RKO (cell line): Measurements from ENCODE around the gene CD79B.
A peak's percentile ranks its signal among the peaks of the same experiment; 100 is the strongest.
"Not testable (repeated sequence)": the region's sequence is repeated elsewhere in the genome, so short reads cannot be mapped to it uniquely, and the experiment has no call there.

Experiments
- DNase-seq: peaks from one replicate; pipeline ENCODE4 v3.0.0-alpha.2; 2016; ENCODE audit warnings: low spot score

Gene CD79B

GRCh38 chr17:63930951-63931575, 1.1 kb downstream of the CD79B start:
- no peak for DNase-seq

- no peak for DNase-seq
These were observed 2.0 kb downstream of the CD79B start for GRCh38 chr17:63929860-63930766.

DNA sequence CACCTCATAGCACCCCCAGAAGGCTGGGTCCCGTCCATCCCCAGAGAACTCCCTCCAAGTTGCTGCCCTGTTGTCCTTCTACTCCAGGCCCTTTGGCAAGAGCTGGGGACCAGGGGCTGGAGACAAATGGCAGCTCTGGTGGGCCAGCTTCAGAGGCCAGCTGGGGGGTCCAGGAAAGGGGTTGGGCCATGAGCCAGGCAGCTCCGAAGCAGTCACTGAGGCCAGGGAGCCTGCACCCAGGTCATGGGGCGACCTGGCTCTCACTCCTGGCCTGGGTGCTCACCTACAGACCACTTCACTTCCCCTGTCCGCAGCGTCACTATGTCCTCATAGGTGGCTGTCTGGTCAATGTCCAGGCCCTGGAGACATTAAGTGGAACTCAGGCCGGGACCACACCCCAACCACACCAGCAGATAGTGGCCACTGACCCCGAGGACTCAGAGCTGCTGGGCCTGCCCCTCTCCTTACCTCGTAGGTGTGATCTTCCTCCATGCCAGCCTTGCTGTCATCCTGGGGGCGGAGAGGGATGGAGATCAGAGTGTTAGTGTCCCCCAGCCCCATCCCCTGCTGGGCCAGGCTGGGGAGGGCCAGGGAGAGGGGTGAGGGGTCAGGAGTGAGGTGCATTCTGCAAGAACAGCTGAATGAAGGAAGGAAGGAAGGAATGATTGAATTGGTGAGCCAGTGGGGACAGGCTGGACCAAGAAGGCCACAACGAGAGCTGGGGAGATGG, 3.0 kb downstream of the CD79B start:
- DNase-seq = no peak

DNA sequence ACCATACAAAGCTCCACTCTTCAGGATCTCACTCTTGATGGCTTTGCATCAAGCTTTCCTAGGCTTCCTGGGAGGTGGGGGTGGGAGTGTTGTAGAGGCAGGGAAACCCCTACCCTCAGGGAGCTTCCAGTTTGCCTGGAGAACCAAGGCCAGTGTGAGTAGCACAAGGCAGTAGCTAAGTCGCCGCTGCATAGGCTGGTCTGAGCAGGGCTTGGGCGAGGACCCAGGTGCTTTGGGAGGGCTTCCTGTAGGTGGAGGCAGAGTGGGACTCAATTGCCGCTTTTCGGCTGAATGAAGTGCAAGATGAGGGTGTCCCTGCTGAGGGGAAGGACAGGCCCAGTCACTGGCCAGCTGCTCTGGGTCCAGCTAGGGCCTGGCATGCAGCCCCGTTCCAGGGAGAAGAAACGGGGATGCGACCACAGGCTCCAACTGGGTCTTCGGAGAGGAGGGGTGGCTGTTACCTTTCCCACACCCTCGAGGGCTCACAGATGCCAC, 3.9 kb downstream of the CD79B start:
- DNase-seq = no peak

DNA sequence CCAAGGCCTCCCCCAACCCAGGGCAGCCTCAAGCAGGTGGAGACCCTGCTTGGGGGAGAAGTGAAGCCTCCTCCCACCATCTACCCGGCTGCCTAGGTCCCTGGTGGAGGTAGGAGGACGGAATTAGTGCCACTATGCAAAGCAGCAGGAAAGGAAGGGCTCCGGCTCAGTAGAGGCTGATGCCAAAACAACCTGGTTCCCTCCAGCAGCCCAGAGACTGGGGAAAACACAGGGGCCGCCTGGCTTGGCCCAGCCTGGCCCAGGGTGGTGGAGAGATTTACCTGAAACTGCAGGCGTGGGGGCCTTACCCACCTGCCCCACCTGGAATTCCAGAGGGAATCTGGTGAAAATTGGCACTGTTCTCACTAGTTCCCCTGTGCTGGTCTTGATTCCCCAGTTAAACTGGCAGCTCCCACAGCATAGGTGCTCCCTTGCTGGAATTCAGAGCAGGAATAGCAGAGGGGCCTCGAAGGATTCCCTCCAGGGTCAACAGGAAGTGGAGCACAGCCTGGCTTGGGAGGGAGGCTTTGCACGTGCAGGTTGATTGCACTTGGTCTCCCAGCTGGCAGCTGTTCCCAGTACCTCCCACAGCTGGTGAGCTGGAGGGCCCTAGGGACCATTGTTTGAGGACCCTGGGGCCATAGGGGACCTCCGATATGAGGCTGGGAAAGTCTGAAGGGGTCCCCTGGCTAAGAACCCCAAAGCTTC, 4.5 kb downstream of the CD79B start:
- no peak for DNase-seq

- no peak for DNase-seq
These were observed 6.0 kb downstream of the CD79B start for GRCh38 chr17:63926164-63926563.

- DNase-seq = no peak
These were observed 6.5 kb downstream of the CD79B start for GRCh38 chr17:63925615-63926014.

GRCh38 chr17:63922402-63922801, 9.7 kb downstream of the CD79B start:
- not testable (repeated sequence) for DNase-seq

GRCh38 chr17:63920779-63921178, 11.4 kb downstream of the CD79B start:
- not testable (repeated sequence) for DNase-seq

GRCh38 chr17:63920050-63920449, 12.1 kb downstream of the CD79B start:
- not testable (repeated sequence) for DNase-seq

- DNase-seq = peak; percentile 54
These were observed 12.8 kb downstream of the CD79B start for GRCh38 chr17:63919311-63919723.

- DNase-seq = not testable (repeated sequence)
These were observed 13.3 kb downstream of the CD79B start, which contains the start of gene GH1 for GRCh38 chr17:63918789-63919305. Gene GH1 (minus strand): TSS chr17:63918839. CDS start chr17:63918776, 63 bp downstream.

DNA sequence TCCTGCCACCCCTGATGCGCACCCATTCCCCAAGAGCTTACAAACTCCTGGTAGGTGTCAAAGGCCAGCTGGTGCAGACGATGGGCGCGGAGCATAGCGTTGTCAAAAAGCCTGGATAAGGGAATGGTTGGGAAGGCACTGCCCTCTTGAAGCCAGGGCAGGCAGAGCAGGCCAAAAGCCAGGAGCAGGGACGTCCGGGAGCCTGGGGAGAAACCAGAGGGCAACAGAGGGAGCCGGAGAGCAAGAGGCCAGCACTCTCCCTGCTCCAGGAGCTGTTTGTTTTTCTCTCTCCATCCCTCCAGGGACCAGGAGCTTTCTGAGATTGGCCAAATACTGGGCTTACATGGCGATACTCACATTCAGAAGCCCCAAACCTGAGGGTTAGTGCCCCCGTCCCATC, 13.8 kb downstream of the CD79B start:
- DNase-seq = no peak

DNA sequence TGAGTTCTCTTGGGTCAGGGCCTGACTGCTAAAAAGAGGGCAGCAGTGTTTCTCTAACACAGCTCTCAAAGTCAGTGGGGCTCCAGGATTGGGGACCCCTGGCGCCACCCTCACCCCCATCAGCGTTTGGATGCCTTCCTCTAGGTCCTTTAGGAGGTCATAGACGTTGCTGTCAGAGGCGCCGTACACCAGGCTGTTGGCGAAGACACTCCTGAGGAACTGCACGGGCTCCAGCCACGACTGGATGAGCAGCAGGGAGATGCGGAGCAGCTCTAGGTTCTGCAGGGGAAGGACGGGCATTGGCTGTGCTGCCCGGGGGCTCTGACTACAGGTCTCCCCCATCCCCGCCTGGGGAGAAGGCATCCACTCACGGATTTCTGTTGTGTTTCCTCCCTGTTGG, 14.5 kb downstream of the CD79B start:
- DNase-seq = no peak

DNA sequence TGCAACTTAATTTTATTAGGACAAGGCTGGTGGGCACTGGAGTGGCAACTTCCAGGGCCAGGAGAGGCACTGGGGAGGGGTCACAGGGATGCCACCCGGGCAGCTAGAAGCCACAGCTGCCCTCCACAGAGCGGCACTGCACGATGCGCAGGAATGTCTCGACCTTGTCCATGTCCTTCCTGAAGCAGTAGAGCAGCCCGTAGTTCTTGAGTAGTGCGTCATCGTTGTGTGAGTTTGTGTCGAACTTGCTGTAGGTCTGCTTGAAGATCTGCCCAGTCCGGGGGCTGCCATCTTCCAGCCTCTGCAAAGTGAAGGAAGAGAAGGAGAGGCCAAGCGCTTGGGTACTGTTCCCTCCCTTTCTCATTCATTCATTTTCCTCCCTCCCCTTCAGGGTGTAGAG, 14.9 kb downstream of the CD79B start:
- DNase-seq = not testable (repeated sequence)

- DNase-seq = no peak
These were observed 15.5 kb downstream of the CD79B start for GRCh38 chr17:63916566-63917185.

- DNase-seq = not testable (repeated sequence)
These were observed 16.4 kb downstream of the CD79B start for GRCh38 chr17:63915753-63916152.

DNA sequence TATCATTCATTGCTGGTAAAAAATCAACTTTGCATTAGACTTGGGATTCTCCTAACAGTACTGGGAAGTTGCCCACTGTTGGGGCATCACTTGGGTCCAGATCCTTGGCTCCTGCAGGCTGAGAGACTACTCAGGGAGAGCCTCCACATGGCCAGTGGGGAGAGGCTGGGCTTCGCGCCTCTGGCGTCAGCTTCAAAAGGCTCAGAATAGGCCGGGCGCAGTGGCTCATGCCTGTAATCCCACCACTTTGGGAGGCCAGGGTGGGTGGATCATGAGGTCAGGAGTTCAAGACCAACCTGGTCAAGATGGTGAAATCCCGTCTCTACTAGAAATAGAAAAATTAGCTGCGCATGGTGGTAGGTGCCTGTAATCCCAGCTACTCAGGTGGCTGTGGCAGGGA, 17.7 kb downstream of the CD79B start:
- no peak for DNase-seq

- DNase-seq = peak; percentile 51
These were observed 20.5 kb downstream of the CD79B start for GRCh38 chr17:63911657-63912100.

GRCh38 chr17:63911041-63911635, 21.0 kb downstream of the CD79B start, which contains the start of gene CSHL1:
Gene CSHL1 (minus strand): TSS chr17:63911258. CDS start chr17:63911196, 62 bp downstream.
- DNase-seq = no peak
